Measurements from ENCODE around the gene GRIK4. TPM values are rescaled to one million over a fixed set of nuclear protein-coding genes. Genes with fewer than 3 reads are reported as not detected.
"Not testable (repeated sequence)": the region's sequence is repeated elsewhere in the genome, so short reads cannot be mapped to it uniquely, and the experiment has no call there.

GRIK4 gene
- total RNA-seq, 1 experiment from 2014 or later, result 3.3 TPM

- TF ChIP-seq, protein P1, sequence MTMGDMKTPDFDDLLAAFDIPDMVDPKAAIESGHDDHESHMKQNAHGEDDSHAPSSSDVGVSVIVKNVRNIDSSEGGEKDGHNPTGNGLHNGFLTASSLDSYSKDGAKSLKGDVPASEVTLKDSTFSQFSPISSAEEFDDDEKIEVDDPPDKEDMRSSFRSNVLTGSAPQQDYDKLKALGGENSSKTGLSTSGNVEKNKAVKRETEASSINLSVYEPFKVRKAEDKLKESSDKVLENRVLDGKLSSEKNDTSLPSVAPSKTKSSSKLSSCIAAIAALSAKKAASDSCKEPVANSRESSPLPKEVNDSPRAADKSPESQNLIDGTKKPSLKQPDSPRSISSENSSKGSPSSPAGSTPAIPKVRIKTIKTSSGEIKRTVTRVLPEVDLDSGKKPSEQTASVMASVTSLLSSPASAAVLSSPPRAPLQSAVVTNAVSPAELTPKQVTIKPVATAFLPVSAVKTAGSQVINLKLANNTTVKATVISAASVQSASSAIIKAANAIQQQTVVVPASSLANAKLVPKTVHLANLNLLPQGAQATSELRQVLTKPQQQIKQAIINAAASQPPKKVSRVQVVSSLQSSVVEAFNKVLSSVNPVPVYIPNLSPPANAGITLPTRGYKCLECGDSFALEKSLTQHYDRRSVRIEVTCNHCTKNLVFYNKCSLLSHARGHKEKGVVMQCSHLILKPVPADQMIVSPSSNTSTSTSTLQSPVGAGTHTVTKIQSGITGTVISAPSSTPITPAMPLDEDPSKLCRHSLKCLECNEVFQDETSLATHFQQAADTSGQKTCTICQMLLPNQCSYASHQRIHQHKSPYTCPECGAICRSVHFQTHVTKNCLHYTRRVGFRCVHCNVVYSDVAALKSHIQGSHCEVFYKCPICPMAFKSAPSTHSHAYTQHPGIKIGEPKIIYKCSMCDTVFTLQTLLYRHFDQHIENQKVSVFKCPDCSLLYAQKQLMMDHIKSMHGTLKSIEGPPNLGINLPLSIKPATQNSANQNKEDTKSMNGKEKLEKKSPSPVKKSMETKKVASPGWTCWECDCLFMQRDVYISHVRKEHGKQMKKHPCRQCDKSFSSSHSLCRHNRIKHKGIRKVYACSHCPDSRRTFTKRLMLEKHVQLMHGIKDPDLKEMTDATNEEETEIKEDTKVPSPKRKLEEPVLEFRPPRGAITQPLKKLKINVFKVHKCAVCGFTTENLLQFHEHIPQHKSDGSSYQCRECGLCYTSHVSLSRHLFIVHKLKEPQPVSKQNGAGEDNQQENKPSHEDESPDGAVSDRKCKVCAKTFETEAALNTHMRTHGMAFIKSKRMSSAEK (CRISPR knock-in tag; IDR thresholded peaks at IDR 0.05; ENCODE audit: borderline replicate concordance), result no peak
- TF ChIP-seq ZNF263 (CRISPR knock-in tag; IDR thresholded peaks at IDR 0.05; ENCODE audit: low read depth) (no peak), ZNF425 (CRISPR knock-in tag; conservative IDR thresholded peaks at IDR 0.05) (no peak), E2F4 (CRISPR knock-in tag; IDR thresholded peaks at IDR 0.05; ENCODE audit: borderline replicate concordance, low read depth) (no peak), NR1H2 (CRISPR knock-in tag; IDR thresholded peaks at IDR 0.05) (no peak)
These were observed 519.6 kb downstream of the GRIK4 start (continued) for GRCh38 chr11:121031167-121031566.

GRCh38 chr11:121031648-121032047, 520.1 kb downstream of the GRIK4 start:
- CTCF ChIA-PET; POLR2A ChIA-PET; H3K4me3 Mint-ChIP-seq; H3K9me3 Mint-ChIP-seq; H3K27me3 Mint-ChIP-seq (ENCODE audit: low read depth); DNase-seq (ENCODE audit: low spot score); ATAC-seq; H3K36me3 Mint-ChIP-seq; H3K27ac Mint-ChIP-seq: not testable (repeated sequence)
- H3K4me1 Mint-ChIP-seq, result peaks cover 17% of the 10 kb centered on the region
- peak; percentile 95 for TF ChIP-seq ZNF121 (CRISPR knock-in tag; IDR thresholded peaks at IDR 0.05)

DNA sequence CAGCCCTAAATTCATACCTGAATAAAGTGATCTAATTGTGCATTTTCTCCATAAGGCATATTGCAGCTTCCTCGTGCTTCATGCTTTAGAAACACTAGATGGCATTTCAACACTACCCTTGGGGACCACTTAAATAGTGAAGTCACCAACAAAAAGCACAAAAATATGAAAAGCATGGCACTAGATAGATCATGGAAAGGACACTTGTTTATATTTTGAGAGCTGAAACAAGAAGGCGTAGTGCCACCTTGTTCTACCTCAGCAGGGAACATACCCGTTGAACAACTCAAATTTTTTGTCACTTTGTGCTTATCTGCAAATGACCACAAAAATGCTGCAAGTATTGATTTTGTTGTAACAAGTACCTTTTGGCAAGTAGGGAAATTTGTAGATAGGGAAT, 521.0 kb downstream of the GRIK4 start:
- CTCF ChIA-PET, result interaction anchor here (0.6 kb wide), 2 partner anchors 43 to 72 kb away, joined by 3 read pairs; no protein-coding TSS in a partner anchor
- peaks cover 17% of the 10 kb centered on the region for H3K4me1 Mint-ChIP-seq
- no peaks in the 10 kb centered on the region for H3K9me3 Mint-ChIP-seq
- POLR2A ChIA-PET, result no interaction called here
- DNase-seq (ENCODE audit: low spot score) (no peak), ATAC-seq (no peak)
- TF ChIP-seq GABPB1 (CRISPR knock-in tag; IDR thresholded peaks at IDR 0.05) (no peak), NFE2L1 (CRISPR knock-in tag; IDR thresholded peaks at IDR 0.05) (no peak), STAT6 (CRISPR knock-in tag; conservative IDR thresholded peaks at IDR 0.05; ENCODE audit: low read depth) (no peak), CDX4 (CRISPR knock-in tag; IDR thresholded peaks at IDR 0.05; ENCODE audit: borderline replicate concordance) (no peak), MAX (CRISPR knock-in tag; IDR thresholded peaks at IDR 0.05) (no peak), FOXK1 (CRISPR knock-in tag; IDR thresholded peaks at IDR 0.05) (no peak), FOXP1 (CRISPR knock-in tag; IDR thresholded peaks at IDR 0.05; ENCODE audit: borderline replicate concordance) (no peak), JAZF1 (CRISPR knock-in tag; IDR thresholded peaks at IDR 0.05) (no peak), RELA (CRISPR knock-in tag; IDR thresholded peaks at IDR 0.05; ENCODE audit: borderline replicate concordance) (no peak), CREM (CRISPR knock-in tag; IDR thresholded peaks at IDR 0.05) (no peak), NR1H2 (CRISPR knock-in tag; IDR thresholded peaks at IDR 0.05) (no peak)
- no peaks in the 10 kb centered on the region for H3K36me3 Mint-ChIP-seq
- no peaks in the 10 kb centered on the region for H3K27me3 Mint-ChIP-seq (ENCODE audit: low read depth)
- H3K27ac Mint-ChIP-seq, result no peak overlapping the region
- H3K4me3 Mint-ChIP-seq, result no peak overlapping the region

Data from WTC11 (cell line).